Measurements from ENCODE around the gene POU2F2.
A peak's percentile ranks its signal among the peaks of the same experiment; 100 is the strongest.

Gene POU2F2

DNA sequence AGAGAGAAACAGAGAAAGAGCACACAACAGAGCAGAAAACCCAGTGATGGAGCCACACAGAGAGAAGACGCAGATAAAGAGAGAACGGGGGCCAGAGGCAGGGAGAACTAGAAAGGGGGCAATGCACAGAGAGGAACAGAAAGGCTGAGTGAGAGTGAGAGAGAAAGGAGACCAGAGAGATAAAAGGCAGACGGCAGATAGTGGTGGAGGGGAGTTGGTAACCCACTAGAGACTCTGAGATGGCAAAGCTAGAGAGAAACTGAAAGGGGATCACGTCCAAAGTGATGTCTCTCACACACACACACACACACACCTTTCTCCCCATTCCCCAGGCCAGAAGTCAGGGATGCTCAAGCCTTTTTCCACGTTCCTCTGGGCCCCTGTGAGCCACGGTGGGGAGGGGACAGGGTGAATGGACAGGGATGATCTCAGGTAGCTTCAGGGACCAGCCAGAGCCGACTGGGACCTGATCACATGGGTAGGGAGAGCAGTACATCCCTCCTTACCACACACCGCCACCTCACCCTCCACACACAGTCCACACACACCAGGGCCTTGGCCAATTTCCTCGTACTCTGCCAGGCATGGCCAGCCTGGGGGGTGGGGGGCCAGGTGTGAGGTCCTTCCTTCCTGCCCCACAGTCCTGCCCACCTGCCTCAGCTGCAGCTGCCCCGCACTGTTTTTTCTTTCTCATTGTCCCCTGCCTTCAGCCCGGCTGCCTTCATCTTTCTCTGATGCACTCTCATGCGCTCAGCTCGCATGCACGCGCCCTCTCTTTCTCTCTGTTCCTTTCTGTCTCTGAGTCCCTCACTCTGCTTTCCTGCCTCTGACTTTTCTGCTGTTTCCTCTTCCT lies 22.5 kb upstream of the POU2F2 start:
- no peak for DNase-seq (ENCODE audit: low spot score)

- no peak for DNase-seq (ENCODE audit: low spot score)
Observed at GRCh38 chr19:42153672-42154433, 21.6 kb upstream of the POU2F2 start.

GRCh38 chr19:42152910-42153671 lies 20.8 kb upstream of the POU2F2 start:
- DNase-seq (ENCODE audit: low spot score) = no peak

GRCh38 chr19:42151782-42152684 lies 19.8 kb upstream of the POU2F2 start:
- DNase-seq (ENCODE audit: low spot score) = no peak

- no peak for DNase-seq (ENCODE audit: low spot score)
Observed at GRCh38 chr19:42150911-42151361, 18.7 kb upstream of the POU2F2 start.

DNA sequence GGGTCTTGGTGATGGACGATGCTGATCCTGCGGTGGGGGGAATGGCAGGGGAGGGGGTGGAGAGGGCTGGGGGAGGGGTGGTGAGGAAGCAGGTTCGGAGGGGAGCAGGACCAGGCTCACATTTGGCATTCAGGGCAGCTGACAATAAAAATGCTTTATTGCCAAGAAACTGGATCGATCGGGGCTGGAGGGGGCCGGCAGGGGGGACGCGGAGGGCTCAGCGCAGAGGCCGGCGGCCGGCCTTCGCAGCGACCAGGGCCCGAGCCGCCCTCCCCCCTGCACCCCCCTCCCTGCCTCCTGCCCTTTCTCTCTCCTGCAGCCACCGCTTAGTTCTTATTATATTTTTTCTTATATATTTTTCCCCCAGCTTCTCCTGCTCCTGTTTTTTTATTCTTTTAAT lies 18.1 kb upstream of the POU2F2 start:
- no peak for DNase-seq (ENCODE audit: low spot score)

DNA sequence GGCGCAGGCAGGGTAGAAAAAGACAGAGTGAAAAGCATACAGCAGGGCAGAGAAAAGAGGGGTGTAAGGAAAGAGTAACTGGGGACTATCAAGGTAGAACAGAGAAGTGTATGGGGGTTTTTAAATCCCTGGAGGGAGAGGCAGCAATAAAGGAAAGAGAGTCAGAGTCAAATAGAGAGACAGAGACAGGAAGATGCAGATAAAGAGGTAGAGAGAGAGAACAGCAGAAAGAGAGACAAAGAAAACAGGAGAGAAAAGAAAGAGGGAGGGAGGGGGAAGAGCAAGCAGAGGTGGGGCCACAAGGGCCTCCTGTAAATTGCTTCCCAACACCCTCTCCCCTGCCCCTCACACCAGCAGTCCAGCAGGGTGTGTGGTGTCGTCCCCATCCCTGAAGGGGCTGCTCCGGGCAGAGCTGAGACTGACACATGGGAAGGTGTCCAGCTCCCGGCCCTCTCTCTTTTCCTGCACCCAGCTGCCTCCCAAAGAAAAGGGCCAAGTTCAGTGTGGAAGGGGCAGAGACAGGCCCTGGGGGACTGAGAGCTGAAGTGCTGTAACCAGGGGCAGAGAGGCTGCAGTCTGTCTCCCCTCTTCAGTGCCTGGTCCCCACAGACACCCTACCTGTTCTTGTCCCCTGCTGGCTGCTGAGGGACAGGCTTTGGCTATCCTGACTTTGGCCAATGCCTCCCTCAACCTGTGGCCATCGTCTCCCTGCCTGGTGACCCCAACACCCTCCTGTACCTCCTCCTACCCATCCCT lies 17.4 kb upstream of the POU2F2 start:
- no peak for DNase-seq (ENCODE audit: low spot score)

DNA sequence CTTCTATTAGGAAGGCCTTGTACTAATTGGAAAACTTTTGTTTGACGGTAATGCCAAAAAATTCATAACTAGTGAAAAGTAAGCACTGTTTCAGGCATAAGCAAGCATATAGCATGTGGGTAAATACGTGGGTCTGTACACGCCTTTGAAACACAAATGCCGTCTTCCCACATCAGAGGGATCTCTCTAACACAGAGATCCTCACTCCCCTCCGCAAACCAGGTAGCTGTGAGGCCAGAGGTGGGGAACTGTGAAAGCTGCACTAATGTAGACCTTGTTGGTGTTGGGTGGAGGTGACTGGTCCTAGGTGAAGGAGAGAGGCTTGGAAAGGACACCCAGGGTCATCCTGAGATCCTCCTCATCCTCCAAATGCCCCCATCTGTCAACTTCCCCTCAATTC lies 16.0 kb upstream of the POU2F2 start:
- no peak for DNase-seq (ENCODE audit: low spot score)

DNA sequence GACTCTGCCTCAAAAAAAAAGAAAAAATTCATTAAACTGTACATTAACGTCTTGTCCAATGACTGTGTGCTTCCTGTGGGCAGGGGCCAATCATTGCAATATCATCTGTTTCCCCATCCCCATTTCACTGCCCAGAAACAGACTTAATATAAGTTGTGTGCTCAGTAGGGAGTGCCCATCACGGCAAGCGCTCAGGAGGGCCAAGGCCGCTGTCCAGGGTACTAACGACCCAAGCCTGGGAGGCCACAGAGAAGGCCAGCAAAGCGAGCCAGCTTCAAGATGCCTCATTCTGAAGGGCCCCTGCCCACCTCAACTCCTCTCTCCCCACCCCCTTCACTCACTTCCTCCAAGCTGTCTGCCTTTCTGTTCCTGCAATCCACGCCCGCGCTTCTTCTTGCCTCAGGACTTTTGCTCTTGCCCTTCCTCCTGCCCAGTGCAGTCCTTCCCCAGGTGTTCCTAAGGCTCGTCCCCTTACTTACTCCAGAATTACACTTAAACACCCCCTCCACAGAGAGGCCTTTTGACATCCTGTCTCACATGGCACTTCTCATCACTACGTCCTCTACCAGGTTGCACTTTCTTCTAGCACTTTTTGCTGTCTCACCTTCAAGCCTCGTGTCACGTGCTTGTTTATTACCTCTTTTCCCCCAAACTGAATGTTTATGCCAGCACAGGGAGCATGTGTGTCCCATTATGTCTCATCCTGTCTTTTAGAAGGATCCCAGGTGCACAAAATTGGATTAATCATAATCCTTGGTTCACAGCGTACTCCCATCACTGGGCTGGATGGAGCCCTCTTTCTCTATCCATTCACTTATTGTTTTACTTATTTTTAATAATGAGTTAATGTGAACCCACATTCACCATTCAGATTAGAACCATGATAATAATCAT lies 11.3 kb upstream of the POU2F2 start:
- no peak for DNase-seq (ENCODE audit: low spot score)

GRCh38 chr19:42140125-42140754 lies 8.0 kb upstream of the POU2F2 start:
- no peak for DNase-seq (ENCODE audit: low spot score)

DNA sequence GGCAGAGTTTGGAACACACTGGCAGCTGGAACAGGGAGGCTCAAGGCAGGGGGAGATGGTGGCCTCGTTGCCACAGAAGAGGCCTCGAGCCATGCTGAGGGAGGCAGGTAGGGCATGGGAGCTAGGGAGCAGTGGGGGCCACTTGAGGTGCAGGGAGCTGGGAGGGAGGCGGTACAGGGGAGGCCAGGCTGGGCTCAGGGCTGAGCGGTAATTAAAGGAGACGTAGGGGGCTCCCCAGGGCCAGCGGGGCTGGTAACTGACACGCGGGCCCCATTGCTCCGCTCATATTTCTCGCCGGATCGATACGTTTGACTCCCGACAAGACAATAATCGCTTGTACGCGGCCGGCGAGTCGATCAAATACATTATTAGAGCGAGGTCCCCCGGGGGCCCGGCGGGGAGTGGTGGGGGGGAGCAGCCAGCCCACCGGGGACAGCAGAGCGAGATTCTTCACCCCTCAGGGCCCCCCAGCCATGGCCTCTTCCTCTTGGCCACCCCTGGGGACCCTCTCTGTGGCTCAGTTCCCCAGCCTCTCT lies 2.4 kb upstream of the POU2F2 start:
- no peak for DNase-seq (ENCODE audit: low spot score)

- peak; percentile 40 for DNase-seq (ENCODE audit: low spot score)
Observed at GRCh38 chr19:42132851-42133528, 744 bp upstream of the POU2F2 start.

DNA sequence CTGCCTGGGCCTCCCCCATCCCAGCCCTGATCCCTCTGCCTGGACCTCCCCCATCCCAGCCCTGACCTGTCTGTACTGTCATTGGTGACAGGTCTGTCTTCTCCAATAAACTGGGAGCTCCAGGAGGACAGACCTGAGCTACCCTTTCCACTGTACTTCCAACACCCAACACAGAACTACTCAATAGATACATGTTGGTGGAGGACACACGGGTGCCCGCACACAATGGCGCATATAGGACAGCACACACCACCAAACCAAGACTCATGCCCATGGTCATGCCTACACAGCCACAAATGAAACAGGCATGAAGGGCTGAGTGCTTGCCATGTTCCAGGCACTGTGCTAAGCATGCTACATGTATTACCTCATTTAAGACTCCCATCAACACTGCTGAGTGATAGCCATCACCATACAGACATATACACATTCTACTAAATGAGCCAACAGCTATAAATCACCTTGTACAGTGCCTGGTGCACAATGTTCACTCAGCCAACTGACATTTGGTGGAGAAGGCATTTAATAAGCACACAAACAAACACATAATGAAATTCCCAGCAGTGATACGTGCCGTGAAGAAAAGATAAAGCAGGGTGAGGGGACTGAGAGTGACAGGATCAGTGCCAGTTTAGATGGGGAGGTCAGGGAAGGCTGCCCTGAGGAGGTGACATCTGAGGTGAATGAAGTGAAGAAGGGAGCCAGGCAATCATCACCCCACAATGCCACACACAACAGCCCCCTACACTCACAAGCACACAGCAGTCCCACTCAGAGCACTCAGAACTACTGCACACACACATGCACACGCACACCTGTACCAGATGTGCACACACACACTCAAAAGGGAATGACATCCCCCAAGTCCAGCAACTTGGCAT lies 857 bp downstream of the POU2F2 start:
- no peak for DNase-seq (ENCODE audit: low spot score)

DNA sequence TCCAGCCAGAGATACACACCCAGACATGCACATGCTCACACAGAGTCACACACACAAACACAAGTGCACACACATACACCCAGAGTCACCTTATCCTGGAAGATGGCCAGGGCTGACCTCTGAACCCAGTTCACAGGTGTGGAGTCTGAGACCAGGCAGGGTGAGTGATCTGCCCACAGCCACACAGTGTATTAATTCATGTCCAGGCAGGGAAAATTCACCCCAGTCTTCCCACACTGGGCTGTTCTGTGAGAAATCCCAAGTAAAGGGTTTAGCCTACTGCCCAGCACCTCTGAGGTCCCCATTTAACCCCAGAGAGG lies 2.0 kb downstream of the POU2F2 start:
- no peak for DNase-seq (ENCODE audit: low spot score)

DNA sequence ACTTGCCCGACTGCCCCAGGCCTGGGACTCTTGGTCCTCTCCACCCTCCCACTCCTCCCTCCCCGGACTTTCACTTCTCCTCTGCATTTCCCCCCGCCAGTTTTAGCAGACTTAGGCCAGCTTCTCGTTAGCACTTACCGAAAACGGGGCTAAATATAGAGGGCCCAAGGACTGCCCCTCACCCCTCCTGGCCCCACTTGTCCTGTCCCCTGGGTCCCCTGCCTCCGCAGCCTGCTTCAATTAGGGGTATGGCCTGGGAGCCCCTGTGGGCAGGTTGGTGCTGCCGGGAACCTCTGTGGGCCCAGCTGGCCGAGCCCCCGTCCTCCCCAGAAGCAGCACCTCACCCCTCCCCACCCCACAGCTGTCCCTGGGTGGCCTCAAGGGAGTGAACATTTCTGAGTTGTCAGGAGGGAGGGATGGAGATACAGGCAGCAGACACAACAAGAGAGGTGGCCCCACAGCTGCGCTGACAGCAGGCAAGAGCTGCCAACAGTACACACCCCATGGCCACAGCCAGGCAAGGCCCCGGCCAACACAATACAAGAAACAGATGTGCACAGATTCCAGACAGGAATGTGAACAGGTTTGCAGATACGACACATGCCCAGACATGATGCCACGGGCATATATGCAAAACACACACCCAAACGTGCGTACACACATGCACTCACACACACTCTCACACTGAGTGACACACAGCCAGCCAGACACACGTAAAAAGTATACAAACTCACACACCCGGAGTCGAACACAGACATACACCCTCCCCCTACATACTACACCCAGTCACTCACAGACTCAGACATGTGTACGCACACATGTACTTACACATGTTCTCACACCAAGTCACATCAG lies 2.6 kb downstream of the POU2F2 start:
- peak; percentile 58 for DNase-seq (ENCODE audit: low spot score)

DNA sequence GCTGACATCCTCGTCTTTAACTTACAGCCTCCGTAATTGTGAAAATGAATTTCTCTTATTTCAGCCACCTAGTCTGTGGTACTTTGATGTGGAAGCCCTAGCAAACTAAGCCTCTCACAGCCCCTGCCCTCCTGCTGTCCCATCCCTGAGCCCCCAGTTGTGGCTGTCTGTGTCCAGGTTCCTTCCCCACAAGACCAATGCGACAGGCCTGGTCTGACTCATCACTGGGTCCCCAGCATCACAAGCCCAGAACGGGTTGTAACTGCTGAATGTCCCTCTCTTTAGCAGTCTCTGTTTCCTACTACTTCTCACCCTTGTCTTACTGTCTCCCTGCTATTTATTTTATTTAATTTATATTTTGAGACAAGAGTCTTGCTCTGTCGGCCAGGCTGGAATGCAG lies 5.7 kb downstream of the POU2F2 start:
- DNase-seq (ENCODE audit: low spot score) = no peak

GRCh38 chr19:42125536-42125935 lies 6.7 kb downstream of the POU2F2 start:
- no peak for DNase-seq (ENCODE audit: low spot score)
